ENCODE data around the gene TMEM134. TPM values are rescaled to one million over a fixed set of nuclear protein-coding genes. Genes with fewer than 3 reads are reported as not detected.

Gene TMEM134
- total RNA-seq, 1 experiment from 2014 or later = 36.0 TPM

GRCh38 chr11:67463186-67463585 is 5.9 kb downstream of the TMEM134 start:
- peaks cover 11% of the 10 kb centered on the region for H3K4me1 ChIP-seq (ENCODE audit: insufficient read depth, low read length, poor library complexity, severe bottlenecking)
- no peaks in the 10 kb centered on the region for H3K27me3 ChIP-seq (replicated peaks; ENCODE audit: insufficient read depth, low read depth, low read length, poor library complexity)
- no peaks in the 10 kb centered on the region for H3K9me3 ChIP-seq (ENCODE audit: low read depth, low read length, poor library complexity, severe bottlenecking)
- no peaks in the 10 kb centered on the region for H3K36me3 ChIP-seq (ENCODE audit: insufficient read depth, low read length, poor library complexity, severe bottlenecking)
- TF ChIP-seq CTCF (conservative IDR thresholded peaks at IDR 0.05; ENCODE audit: low read depth, low read length) = no peak
- TF ChIP-seq EZH2 (IDR thresholded peaks at IDR 0.05; ENCODE audit: borderline replicate concordance, low read depth, low read length, poor library complexity, severe bottlenecking) = no peak
- ChIA-PET POLR2A (ENCODE audit: low non-redundant PET) (no interaction called here), CTCF (no interaction called here)
- BruUV-seq (replicated peaks) = no TSS peak
- DNase-seq (ENCODE audit: low spot score) = no peak
- intact Hi-C loops (cut with micrococcal nuclease; ENCODE audit: unreplicated experiment) = no loop called here
- no peak overlapping the region for H3K4me3 ChIP-seq (ENCODE audit: low read depth, low read length, poor library complexity, severe bottlenecking)
- no peak overlapping the region for H3K27ac ChIP-seq (ENCODE audit: low read depth, low read length, poor library complexity, severe bottlenecking)

- intact Hi-C loops (cut with micrococcal nuclease; ENCODE audit: unreplicated experiment) = no loop called here
- Histone ChIP-seq H3K4me3 (ENCODE audit: low read depth, low read length, poor library complexity, severe bottlenecking) (no peak overlapping the region), H3K36me3 (ENCODE audit: insufficient read depth, low read length, poor library complexity, severe bottlenecking) (no peaks in the 10 kb centered on the region), H3K27ac (ENCODE audit: low read depth, low read length, poor library complexity, severe bottlenecking) (no peak overlapping the region), H3K9me3 (ENCODE audit: low read depth, low read length, poor library complexity, severe bottlenecking) (no peaks in the 10 kb centered on the region), H3K4me1 (ENCODE audit: insufficient read depth, low read length, poor library complexity, severe bottlenecking) (no peaks in the 10 kb centered on the region), H3K27me3 (replicated peaks; ENCODE audit: insufficient read depth, low read depth, low read length, poor library complexity) (no peaks in the 10 kb centered on the region)
- BruUV-seq (replicated peaks) = no TSS peak
- no peak for DNase-seq (ENCODE audit: low spot score)
- POLR2A ChIA-PET (ENCODE audit: low non-redundant PET) = no interaction called here
- TF ChIP-seq CTCF (conservative IDR thresholded peaks at IDR 0.05; ENCODE audit: low read depth, low read length) (no peak), EZH2 (IDR thresholded peaks at IDR 0.05; ENCODE audit: borderline replicate concordance, low read depth, low read length, poor library complexity, severe bottlenecking) (no peak)
- CTCF ChIA-PET = no interaction called here
Measured at GRCh38 chr11:67458266-67458665, 10.8 kb downstream of the TMEM134 start.

GRCh38 chr11:67457453-67457852 is 11.6 kb downstream of the TMEM134 start:
- BruUV-seq (replicated peaks) = no TSS peak
- Histone ChIP-seq H3K36me3 (ENCODE audit: insufficient read depth, low read length, poor library complexity, severe bottlenecking) (no peaks in the 10 kb centered on the region), H3K27ac (ENCODE audit: low read depth, low read length, poor library complexity, severe bottlenecking) (no peak overlapping the region), H3K4me1 (ENCODE audit: insufficient read depth, low read length, poor library complexity, severe bottlenecking) (no peaks in the 10 kb centered on the region), H3K9me3 (ENCODE audit: low read depth, low read length, poor library complexity, severe bottlenecking) (no peaks in the 10 kb centered on the region), H3K4me3 (ENCODE audit: low read depth, low read length, poor library complexity, severe bottlenecking) (no peak overlapping the region), H3K27me3 (replicated peaks; ENCODE audit: insufficient read depth, low read depth, low read length, poor library complexity) (no peaks in the 10 kb centered on the region)
- ChIA-PET CTCF (no interaction called here), POLR2A (ENCODE audit: low non-redundant PET) (no interaction called here)
- intact Hi-C loops (cut with micrococcal nuclease; ENCODE audit: unreplicated experiment) = no loop called here
- DNase-seq (ENCODE audit: low spot score) = no peak
- TF ChIP-seq EZH2 (IDR thresholded peaks at IDR 0.05; ENCODE audit: borderline replicate concordance, low read depth, low read length, poor library complexity, severe bottlenecking) (no peak), CTCF (conservative IDR thresholded peaks at IDR 0.05; ENCODE audit: low read depth, low read length) (no peak)

Data from A673 (cell line).